22Rv1 (cell line): ENCODE data around the gene ANTXR1.

Experiments used
- H3K27ac ChIP-seq: fragments of 450-650 bp; 2 replicates; pipeline ENCODE4 v1.5.1; 2017
- ZFX ChIP-seq: fragments of 450-650 bp; IDR thresholded peaks from 2 replicates; pipeline ENCODE4 v1.6.1; 2017; ENCODE audit warnings: antibody characterized with exemption, borderline replicate concordance
- TF ChIP-seq, protein P1 (sequence below): fragments of 450-650 bp; IDR thresholded peaks from 2 replicates; pipeline ENCODE4 v1.5.1; 2017; ENCODE audit warnings: mild to moderate bottlenecking

The ANTXR1 gene

DNA sequence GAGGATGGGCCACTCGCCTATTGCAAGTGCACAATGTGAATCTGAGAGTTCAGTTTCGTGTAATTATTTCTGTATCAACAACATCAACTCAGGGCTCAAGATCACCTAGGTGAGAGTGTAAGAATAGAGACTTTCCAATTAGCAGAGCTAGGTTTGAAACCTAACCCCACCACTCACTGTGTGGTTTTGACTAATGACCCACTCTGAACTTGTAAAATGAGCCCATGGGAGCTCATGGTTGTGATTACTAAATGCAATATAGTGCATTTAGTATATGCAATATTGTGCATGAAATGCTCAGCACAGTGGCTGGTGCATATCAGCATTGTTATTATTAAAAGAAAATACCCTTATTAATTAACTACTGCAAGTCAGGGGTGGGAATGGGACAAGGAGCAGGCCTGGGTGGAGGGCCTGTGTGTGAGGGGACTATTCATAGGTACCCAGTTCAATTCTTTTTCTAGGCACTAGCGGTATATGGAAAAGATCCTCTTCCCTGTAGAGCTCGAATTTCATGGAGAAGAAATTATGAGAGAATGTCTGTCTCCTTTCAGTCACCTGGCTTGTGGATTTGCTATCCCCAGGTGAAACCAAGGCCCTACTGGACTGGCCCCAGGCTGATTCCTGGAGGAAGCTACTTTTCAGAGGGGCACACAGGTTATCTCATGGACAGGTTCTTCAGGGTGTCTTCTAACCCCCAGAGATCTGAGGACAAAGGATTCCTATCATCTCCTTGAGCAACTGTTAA is 204.5 kb downstream of the ANTXR1 start:
- no peak overlapping the region for H3K27ac ChIP-seq
- TF ChIP-seq, protein P1, sequence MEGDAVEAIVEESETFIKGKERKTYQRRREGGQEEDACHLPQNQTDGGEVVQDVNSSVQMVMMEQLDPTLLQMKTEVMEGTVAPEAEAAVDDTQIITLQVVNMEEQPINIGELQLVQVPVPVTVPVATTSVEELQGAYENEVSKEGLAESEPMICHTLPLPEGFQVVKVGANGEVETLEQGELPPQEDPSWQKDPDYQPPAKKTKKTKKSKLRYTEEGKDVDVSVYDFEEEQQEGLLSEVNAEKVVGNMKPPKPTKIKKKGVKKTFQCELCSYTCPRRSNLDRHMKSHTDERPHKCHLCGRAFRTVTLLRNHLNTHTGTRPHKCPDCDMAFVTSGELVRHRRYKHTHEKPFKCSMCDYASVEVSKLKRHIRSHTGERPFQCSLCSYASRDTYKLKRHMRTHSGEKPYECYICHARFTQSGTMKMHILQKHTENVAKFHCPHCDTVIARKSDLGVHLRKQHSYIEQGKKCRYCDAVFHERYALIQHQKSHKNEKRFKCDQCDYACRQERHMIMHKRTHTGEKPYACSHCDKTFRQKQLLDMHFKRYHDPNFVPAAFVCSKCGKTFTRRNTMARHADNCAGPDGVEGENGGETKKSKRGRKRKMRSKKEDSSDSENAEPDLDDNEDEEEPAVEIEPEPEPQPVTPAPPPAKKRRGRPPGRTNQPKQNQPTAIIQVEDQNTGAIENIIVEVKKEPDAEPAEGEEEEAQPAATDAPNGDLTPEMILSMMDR = no peak
- TF ChIP-seq ZFX = no peak

DNA sequence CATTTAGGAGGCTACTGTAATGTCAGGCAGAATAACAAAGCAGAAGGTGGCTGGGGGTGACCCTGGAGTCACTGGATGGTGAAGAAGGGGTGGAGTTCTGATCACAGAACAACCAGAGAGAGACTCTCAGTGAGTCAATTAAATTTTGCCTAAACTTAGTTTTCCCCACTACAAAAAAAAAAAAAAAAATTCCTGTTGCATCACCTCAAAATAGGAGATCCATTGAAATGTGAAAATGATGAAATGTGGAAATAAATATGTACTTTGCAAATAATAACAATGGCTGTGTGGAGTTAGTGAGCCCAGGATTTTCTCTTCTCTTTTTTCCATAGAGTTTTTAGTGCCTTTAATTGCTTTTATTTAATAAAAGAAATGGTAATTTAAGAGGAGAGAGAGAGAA is 208.5 kb downstream of the ANTXR1 start:
- H3K27ac ChIP-seq = no peak overlapping the region
- TF ChIP-seq, protein P1 = no peak
- no peak for TF ChIP-seq ZFX

DNA sequence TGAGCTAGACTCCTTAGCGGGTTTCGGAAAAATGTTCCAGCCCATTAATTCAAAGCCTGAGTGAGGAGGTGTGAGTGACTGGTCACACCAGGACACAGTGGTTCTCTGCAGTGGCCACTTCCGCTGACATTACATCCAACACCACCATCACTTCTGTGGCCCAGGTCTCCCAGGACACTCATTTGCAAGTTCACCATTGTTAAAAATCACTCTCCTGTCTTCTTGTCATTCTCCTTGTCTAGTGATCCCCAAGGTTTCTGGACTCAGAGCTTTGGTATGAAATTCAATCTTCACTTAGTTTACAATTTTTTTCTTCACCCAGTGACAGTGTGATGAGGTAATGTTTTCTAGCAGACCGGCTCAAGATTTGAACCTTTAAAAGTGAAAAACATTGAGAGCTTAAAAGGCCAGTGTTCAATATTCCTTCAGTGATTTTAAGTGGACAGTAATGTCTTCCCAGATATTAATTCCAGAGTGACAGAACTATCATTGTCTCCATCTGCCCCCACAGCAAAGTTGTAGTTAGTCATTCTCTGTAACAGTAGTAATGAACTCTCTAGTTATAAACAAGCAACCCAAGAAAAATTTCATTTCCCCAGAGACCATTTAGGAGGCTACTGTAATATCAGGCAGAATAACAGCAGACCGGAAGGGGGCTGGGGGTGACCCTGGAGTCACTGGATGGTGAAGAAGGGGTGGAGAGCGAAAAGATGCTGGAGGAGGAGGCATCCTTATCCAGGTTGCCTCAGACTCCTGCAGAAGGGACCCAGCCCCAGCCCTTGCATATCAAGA is 209.2 kb downstream of the ANTXR1 start:
- TF ChIP-seq, protein P1 = no peak
- TF ChIP-seq ZFX = no peak

DNA sequence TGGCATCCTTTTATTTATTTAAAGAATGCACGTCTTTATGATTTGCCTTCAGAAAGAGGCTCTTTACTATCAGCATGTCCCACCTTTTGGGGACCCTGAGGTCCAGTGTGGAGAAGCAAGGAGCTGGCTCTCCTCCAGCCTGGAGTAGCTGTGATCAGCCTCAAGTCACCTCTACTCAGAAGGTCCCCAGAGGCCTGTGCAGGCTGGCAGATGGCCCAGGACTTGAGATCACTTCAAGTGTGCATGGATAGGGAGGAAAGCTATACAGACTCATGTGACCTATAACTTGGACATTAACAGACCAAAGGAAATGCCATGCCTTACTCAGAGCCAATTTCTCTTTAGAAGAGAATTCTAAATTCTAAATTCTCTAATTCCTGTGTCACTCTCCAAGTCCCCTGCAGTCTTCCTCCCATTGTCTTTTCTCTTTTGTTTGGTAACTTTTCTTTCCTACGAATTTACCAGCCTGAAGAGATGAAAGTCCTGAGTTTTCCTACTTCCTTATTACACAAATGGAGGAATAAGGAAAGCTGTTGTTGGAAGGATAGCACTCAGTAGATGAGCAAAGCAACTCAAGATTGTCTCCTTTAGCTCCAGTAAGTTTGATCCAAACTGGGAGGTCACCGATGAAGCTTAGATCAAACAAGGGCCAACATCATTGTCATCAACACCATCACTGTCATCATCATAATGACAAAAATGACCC is 210.1 kb downstream of the ANTXR1 start:
- H3K27ac ChIP-seq = no peak overlapping the region
- TF ChIP-seq, protein P1 = no peak
- no peak for TF ChIP-seq ZFX

More for the DNA sequence above, 209.2 kb downstream of the ANTXR1 start:
- no peak overlapping the region for H3K27ac ChIP-seq

DNA sequence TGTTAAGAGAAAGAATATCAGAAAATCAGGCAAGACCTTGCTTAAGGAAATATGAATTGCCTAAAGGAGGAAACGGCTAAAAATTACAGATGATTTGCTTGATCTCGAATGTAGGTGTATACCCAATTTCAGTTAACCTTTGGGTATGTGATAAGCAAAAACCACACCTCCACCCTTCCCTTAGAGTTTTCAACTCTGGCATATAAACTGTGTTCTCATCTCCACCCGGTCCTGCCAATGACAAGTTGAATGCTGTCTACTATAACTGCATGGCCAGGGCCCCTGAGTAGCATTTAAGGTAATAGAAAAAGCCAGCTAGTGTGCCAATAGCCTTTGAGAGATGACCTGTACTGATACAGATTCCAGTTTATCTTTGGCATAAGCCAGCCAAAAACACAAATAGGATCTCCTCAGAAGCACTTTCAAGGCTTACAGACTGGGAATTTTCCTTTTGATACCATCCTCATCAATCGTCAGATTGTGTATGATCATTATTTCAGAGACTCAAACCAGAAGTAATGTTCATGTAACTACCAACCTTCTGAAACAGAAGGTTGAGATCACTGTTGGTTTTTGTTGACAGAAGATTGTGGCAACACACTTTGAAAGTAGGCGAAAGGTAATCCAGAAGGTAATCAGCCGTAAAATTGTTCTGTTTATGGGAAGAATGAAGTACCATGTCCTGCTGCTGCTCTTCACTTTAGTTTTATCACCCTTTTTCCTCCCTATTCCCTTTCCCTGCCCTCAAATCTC is 211.0 kb downstream of the ANTXR1 start:
- TF ChIP-seq, protein P1 = no peak
- TF ChIP-seq ZFX = no peak
- H3K27ac ChIP-seq = no peak overlapping the region

DNA sequence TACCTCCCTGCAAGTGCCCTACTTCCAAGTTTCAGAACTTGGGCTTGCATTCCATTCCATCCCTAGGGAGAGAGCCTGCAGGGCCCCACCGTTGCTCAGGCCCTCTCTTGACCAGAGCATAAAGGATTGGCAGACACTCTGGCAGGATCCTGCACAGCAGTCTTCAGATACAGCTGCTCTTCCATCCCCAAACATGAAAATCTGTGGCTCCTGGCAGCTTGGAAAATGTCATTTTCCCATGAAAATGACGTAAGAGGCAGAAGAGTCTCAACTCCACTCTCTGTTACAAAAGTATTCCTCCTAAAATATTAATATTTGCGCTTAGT is 211.5 kb downstream of the ANTXR1 start:
- no peak overlapping the region for H3K27ac ChIP-seq

More for the DNA sequence above, 211.5 kb downstream of the ANTXR1 start:
- no peak for TF ChIP-seq ZFX
- TF ChIP-seq, protein P1 = no peak
